Measurements from ENCODE around the gene ZNF571.

ZNF571 gene

DNA sequence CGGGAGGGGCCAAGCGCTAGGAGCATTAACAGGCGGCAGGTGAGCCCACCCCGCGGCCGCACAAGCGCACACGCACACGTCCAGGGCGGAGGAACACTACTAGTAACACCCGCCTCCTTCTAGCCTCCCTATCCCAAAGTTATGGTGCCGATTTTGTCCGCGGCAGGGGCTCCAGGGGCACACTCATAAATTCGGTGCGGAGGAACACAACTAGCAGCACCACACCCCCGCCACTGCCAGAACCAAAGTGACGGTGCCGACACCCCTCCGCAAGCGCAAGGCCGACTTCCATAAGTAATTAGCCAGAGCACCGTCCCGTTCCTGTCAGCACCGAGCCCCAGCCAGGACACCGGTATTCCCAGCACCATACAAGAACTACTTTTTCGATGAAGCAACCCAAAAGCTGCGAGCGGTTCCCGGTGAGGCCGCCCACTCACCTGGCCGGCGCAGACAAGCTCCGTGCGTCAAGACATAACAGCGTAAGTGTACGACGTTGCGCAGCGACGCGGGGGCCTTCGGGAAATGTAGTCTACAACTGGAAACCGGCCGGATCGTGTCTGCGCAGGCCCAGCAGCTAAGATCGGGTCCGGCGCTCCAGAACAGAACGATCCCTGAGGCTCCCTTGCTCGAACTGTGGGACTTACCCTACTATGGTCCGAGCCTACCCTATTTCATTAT lies at the start of gene ZNF571, which contains the start of gene ZNF540:
Gene ZNF571, minus strand, starts transcription at position 489 of the 678 bp plus-strand sequence. CDS start 8,116 bp downstream, outside the sequence.
Gene ZNF540, plus strand, starts transcription at position 573 of the 678 bp plus-strand sequence. CDS start 3,572 bp downstream, outside the sequence.
- peak; percentile 79 for DNase-seq

DNA sequence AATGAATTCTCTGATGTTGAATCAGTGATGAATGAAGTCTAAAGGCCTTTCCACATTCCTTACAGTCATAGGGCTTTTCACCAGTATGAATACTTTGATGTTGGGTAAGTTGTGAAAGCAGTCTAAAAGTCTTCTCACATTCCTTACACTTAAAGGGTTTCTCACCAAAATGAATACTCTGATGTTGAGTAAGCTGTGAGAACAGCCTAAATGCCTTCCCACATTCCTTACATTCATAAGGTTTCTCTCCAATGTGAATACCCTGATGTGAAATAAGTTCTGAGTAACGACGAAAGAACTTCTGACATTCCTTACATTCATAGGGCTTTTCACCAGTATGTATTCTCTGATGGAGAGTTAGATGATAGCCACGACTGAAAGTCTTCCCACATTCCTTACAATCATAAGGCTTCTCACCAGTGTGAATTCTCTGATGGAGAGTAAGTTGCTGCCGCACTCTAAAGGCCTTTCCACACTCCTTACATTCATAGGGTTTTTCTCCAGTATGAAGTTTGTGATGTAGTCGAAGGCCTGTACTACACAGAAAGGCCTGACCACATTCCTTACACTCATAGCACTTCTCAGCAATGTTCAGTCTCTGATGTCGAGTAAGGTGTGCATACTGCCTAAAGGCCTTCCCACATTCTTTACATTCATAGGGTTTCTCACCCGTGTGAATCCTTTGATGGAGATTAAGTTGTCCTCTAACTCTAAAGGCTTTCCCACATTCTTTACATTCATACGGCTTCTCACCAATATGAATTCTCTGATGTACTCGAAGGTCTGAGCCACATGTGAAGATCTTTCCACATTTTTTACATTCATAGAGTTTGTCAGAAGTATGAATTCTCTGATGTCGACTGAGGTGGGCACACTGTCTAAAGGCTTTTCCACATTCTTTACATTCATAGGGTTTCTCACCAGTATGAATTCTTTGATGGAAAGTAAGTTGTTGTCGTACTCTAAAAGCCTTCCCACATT lies 40.8 kb upstream of the ZNF571 start:
- no peak for DNase-seq

DNA sequence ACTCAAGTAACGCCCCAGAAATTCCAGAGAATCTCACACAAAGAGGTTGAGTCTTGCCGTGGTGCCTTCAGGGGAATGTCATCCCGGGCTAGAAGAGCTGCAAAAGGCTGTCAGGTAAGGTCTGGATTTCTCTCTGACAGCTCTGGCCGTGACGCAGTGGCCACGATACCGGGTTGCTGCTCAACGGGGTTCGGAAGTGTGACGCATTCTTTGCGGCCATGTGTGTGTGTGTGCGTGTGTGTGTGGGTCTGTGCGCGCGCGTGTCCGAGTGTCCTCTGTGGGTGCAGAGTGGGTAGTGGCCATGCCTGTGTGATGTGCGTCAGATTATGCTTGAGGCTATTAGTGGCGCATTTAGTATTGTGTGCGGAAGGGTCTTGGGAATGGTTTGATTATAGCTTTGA lies 390 bp upstream of the ZNF571 start:
- DNase-seq: no peak

DNA sequence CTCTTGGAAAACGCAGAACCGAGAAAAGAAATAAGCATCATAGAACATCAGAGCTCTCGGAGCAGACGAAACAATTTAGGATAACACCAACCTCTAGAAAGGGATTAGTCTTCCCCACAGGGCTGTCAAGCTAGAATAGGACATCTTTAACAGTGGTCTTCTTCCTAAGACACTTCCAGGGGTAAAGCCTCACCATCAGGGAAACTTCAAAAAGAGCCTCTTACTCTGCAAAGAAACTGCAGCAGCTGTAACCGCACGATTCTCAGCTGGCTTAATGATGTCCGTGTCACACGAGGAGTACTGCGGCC lies 642 bp downstream of the ZNF571 start:
- no peak for DNase-seq

DNA sequence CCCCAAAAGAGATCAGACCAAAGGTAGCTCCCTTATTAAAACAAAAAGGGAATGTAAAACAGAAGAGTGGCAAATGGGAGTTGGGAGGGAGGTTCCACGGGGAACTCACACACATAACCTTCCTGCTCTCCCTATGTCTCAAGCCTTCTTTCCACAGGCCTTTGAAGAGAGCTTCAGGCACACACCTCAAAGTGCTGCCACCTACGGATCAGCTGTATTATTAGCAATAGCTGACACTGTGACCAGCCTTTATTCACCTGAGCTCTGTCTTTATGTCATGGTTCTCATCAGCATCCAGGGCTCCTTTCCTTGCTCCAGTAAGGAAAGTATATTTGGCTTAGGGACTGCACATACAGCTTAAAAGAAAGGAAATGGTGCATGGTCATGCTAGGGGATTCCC lies 11.3 kb downstream of the ZNF571 start:
- DNase-seq: no peak

DNA sequence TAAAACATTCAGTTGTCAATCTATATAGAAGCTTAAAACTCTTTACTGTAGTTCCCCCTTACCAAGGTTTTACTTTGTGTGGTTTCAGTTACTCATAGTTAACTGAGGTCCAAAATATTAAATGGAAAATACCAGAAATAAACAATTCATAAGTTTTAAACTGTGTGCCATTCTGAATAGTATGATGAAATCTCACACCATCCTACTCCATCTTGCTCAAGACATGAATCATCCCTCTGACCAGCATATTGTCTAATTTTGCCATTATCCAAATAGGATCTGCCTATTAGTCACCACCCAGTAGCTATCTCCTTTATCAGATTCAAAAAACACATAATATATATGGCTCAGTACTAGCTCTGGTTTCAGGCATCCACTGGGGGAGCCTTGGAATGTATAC lies 22.4 kb downstream of the ZNF571 start:
- no peak for DNase-seq

DNA sequence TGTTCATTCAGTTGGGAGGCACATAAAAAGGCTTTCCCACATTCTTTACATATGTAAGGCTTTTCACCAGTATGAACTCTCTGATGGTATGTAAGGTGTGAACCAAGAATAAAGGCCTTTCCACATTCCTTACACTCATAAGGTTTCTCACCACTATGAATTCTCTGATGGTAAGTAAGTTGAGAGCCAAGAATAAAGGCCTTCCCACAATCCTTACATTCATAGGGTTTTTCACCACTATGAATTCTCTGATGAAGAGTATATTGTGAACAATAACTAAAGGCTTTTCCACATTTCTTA lies 29.3 kb downstream of the ZNF571 start:
- no peak for DNase-seq

DNA sequence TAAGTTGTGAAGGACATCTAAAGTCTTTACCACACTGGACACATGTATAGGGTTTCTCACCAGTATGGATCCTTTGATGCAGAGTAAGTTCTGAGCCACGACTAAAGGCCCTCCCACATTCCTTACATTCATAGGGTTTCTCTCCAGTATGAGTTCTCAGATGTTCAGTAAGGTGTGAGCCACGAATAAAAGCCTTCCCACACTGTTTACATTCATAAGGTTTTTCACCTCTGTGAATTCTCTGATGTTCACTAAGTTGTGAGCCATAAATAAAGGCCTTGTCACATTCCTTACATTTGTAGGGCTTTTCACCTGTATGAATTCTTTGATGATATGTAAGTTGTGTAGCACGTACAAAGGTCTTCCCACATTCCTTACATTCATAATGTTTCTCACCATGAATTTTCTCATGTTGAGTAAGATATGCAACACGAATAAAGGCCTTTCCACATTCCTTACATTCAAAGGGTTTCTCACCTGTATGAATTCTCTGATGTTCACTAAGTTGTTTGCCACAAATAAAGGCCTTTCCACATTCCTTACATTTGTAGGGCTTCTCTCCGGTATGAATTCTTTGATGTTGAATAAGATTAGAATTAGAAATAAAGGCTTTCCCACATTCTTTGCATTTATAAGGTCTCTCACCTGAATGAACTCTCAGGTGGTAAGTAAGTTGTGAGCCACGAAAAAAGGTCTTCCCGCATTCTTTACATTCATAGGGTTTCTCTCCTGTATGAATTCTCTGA lies 29.8 kb downstream of the ZNF571 start:
- no peak for DNase-seq

DNA sequence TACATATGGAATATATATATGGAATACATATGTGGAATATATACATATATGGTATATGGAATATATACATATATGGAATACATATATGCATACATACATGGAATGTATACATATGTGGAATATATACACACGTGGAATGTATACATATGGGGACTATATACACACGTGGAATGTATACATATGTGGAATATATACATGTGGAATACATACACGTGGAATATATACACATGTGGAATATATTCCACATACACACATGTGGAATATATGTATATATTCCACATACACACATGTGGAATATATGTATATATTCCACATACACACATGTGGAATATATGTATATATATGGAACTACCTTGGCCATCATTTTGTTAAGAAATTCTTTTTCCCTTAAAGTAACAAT lies 31.1 kb downstream of the ZNF571 start:
- no peak for DNase-seq

DNA sequence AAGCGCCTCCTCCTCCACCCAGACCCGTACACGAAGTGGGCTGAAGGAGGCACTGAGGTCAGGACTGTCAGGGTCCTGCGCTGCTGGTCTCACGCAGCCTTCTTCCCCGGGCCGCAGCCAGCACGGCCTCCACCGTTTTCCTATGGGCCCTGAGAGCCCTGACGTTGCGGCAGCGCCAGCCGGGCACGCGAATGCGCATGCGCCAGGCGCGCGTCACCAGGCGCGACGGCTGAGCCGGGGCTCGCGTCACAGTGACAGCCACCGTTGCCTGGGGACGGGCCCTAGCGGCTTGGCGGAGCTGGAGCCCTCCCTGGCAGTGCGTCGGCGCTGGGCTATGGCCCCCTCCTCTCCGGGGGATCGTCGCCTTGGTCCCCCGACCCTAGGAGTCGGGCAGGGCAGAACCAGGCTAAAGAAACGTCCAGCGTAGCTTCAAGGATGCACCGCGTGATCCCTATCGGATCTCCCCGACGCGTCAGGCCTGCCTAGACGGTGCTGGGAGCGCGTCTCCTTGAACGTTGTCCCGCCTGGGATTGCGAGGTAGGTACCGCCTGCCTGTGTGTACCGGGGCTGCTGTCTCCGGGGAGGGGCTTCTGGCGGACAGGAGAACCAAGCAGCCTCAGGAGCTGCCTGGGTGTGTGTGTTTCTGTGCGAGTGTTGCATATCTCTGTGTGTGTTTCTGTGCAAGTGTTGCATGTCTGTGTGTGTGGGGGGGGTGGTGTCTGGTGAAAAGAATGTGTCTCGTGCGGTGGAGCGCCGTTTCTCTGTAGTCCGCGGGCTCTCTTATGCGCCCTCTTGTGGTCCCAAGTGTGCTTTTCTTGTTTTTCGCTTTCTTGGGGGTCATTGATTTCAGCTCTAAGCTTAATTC lies 43.2 kb downstream of the ZNF571 start:
- DNase-seq: no peak

DNA sequence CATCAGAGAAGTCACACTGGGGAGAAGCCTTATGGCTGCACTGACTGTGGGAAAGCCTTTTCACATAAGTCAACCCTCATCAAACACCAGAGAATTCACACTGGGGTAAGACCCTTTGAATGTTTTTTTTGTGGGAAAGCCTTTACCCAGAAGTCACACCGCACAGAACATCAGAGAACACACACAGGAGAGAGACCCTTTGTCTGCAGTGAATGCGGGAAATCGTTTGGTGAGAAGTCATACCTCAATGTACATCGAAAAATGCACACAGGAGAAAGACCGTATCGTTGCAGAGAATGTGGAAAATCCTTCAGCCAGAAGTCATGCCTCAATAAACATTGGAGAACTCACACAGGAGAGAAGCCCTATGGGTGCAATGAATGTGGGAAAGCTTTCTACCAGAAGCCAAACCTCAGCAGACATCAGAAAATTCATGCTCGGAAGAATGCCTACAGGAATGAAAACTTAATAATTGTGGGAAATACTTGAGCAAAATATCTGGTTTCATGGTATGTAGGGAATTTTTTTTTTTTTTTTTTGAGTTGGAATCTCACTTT lies 57.1 kb downstream of the ZNF571 start:
- no peak for DNase-seq

DNA sequence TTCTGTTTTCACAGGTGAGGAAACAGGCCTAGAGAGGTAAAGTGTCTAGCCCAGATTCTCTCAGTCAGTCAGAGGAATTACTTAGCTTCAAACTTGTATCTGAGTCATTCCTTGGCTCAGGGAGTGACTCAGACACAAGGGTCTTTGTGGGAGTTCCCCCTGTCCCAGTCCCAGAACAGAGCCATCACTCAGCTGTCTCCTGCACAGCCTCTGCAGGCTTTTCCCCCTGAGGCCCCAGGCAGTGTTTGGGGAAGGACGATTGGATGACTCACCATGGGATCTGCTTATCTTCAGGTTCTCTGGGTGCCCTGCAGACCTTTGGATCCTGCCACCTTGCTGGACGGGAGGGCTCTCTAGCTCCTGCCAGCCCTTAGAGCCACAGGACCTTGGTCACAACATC lies 74.7 kb downstream of the ZNF571 start:
- no peak for DNase-seq
